ENCODE measurements around the gene CDK6. TPM values are rescaled to one million over a fixed set of nuclear protein-coding genes. Genes with fewer than 3 reads are reported as not detected.

Gene CDK6
- total RNA-seq, 1 experiment from 2014 or later, result 124 TPM

DNA sequence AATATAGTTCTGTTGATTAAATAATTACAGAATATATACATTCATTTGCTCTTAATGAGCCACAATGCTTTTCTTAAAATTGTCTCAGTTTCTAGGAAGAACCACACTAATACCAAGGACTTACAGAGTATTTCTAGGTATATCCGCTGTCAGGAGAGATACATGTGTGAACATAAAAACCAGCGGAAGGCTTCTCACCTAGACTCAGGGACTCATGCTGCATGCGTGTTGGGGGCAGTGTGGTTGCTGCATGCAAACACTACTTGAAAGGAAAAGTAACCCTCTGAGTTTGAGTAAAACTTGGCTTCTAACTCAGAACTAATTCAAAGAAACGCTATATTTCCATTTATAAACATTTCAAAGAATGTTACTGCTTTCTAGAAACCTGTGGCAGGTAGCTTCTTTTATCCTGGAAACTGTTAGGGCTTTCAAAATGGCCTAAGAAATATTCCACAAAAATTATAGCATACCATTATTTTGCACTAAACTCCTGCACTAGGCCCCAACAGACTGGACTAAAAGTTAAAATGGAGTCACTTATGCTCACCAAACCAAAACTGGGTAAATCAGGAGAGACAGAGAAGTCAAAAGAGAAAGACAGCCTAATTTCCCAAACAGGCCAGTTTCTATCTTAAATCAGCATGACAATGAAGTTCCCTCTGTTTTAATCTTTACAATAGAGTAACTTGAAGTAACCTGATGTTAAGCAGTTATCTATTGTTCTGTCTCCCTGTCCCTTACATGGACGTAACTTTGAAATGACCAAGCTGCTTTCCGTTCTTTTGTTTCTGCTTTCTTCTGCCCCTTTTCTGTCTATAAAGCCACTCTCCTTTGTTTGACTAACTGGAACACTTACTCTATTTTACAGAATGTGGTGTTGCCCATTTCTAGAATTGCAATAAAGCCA lies 151.0 kb downstream of the CDK6 start:
- Mint-ChIP-seq H3K4me3 (ENCODE audit: unreplicated experiment) (no peak overlapping the region), H3K27me3 (ENCODE audit: insufficient read depth, unreplicated experiment) (no peaks in the 10 kb centered on the region), H3K36me3 (ENCODE audit: insufficient read depth, unreplicated experiment) (peaks cover 17% of the 10 kb centered on the region), H3K27ac (ENCODE audit: low read depth, unreplicated experiment) (no peak overlapping the region), H3K9me3 (ENCODE audit: unreplicated experiment) (no peaks in the 10 kb centered on the region), H3K4me1 (ENCODE audit: insufficient read depth, unreplicated experiment) (peaks cover 15% of the 10 kb centered on the region)
- TF ChIP-seq, protein P1, sequence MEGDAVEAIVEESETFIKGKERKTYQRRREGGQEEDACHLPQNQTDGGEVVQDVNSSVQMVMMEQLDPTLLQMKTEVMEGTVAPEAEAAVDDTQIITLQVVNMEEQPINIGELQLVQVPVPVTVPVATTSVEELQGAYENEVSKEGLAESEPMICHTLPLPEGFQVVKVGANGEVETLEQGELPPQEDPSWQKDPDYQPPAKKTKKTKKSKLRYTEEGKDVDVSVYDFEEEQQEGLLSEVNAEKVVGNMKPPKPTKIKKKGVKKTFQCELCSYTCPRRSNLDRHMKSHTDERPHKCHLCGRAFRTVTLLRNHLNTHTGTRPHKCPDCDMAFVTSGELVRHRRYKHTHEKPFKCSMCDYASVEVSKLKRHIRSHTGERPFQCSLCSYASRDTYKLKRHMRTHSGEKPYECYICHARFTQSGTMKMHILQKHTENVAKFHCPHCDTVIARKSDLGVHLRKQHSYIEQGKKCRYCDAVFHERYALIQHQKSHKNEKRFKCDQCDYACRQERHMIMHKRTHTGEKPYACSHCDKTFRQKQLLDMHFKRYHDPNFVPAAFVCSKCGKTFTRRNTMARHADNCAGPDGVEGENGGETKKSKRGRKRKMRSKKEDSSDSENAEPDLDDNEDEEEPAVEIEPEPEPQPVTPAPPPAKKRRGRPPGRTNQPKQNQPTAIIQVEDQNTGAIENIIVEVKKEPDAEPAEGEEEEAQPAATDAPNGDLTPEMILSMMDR (IDR thresholded peaks at IDR 0.05; ENCODE audit: unreplicated experiment), result no peak
- DNase-seq (ENCODE audit: unreplicated experiment), result no peak
- no TSS peak for BruUV-seq (replicated peaks)
- CTCF ChIA-PET, result interaction anchor here (0.6 kb wide), 1 partner anchor 353 kb away, joined by 3 read pairs; no protein-coding TSS in a partner anchor
- POLR2A ChIA-PET, result no interaction called here
- intact Hi-C loops (cut with micrococcal nuclease), result no loop called here

DNA sequence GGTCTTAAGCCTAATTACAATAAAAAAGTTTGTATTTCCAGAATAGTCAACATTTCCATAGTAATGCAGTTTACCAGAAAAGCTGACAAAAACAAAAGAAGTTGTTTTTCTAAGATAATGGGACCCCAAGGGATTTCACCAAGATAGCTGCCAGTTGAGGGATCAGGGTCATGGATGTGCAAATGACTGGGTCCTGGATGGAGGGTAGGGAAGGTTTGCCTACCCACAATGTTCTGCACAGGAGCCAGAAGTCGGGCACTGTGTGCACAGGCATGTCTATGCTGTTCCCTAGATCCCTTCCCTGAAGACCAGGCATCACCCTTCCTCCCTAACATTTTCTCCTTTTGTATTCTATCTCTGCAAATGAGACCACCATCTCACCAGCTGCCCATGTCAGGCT lies 152.1 kb downstream of the CDK6 start:
- ChIA-PET POLR2A (interaction anchor here (0.7 to 1.4 kb wide), 2 partner anchors 10 to 130 kb away, joined by 3 to 4 read pairs; no protein-coding TSS in a partner anchor), CTCF (interaction anchor here (0.6 kb wide), 1 partner anchor 121 kb away, joined by 3 read pairs; no protein-coding TSS in a partner anchor)
- intact Hi-C loops (cut with micrococcal nuclease), result no loop called here
- Mint-ChIP-seq H3K27ac (ENCODE audit: low read depth, unreplicated experiment) (no peak overlapping the region), H3K27me3 (ENCODE audit: insufficient read depth, unreplicated experiment) (no peaks in the 10 kb centered on the region), H3K4me3 (ENCODE audit: unreplicated experiment) (no peak overlapping the region), H3K9me3 (ENCODE audit: unreplicated experiment) (no peaks in the 10 kb centered on the region), H3K4me1 (ENCODE audit: insufficient read depth, unreplicated experiment) (peaks cover 15% of the 10 kb centered on the region), H3K36me3 (ENCODE audit: insufficient read depth, unreplicated experiment) (peaks cover 6% of the 10 kb centered on the region)
- BruUV-seq (replicated peaks), result no TSS peak
- DNase-seq (ENCODE audit: unreplicated experiment), result no peak
- TF ChIP-seq, protein P1 (IDR thresholded peaks at IDR 0.05; ENCODE audit: unreplicated experiment), result no peak

DNA sequence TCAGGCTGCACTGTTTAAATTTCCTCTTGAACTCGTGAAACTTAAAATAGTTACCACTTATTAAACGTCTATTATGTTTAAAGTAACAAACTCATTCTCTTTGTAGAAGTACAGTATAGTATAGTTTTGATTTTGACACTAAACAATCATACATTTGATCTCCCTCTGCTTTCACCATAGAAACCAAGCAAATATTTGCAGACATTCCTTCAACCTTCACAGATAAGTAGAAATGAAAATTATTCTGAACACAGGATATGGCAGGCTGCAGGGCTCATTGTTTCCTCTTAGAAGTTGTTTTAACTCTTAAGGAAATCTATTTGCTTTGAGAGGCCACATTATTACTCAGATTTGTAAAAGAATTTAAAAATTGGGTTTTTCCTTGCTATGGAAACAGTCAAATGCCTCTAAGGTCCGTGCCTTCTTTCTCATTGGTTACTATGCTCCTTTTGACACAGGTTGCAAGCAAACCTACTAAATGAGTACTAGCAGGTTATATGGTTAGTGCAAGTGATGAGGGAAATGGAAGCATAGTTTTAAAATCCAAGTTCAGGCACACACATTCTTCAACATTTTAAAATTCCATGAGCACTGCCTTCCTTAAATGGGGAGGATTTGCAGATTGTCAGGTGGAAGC lies 153.4 kb downstream of the CDK6 start:
- no peaks in the 10 kb centered on the region for H3K27me3 Mint-ChIP-seq (ENCODE audit: insufficient read depth, unreplicated experiment)
- H3K27ac Mint-ChIP-seq (ENCODE audit: low read depth, unreplicated experiment), result no peak overlapping the region
- ChIA-PET CTCF (interaction anchor here (0.7 kb wide), 2 partner anchors 24 to 150 kb away, joined by 3 to 4 read pairs; no protein-coding TSS in a partner anchor), POLR2A (interaction anchor here (1.4 kb wide), 1 partner anchor 9 kb away, joined by 3 read pairs; no protein-coding TSS in a partner anchor)
- intact Hi-C loops (cut with micrococcal nuclease), result no loop called here
- no peak overlapping the region for H3K4me3 Mint-ChIP-seq (ENCODE audit: unreplicated experiment)
- TF ChIP-seq, protein P1 (IDR thresholded peaks at IDR 0.05; ENCODE audit: unreplicated experiment), result no peak
- peaks cover 15% of the 10 kb centered on the region for H3K4me1 Mint-ChIP-seq (ENCODE audit: insufficient read depth, unreplicated experiment)
- H3K9me3 Mint-ChIP-seq (ENCODE audit: unreplicated experiment), result no peaks in the 10 kb centered on the region
- H3K36me3 Mint-ChIP-seq (ENCODE audit: insufficient read depth, unreplicated experiment), result peaks cover 6% of the 10 kb centered on the region
- no TSS peak for BruUV-seq (replicated peaks)
- DNase-seq (ENCODE audit: unreplicated experiment), result no peak

DNA sequence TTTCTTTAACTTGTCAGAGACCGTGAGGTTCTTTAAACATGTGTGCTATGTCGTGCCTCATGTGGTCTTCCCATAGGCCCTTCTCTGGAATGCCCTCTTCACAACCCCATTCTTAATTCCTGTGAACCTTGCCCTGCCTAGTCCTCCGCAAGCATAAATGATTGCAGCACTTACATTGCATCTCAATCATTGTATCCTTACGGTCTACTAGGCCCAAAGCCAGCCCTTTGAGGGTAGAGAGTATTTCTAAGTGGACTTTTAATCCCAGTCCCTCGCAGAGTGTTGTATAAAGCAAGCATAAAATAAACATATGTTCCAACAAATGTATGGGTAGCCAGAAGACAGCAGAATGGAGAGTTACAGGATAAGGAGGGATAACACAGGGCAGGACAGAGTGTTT lies 154.0 kb downstream of the CDK6 start:
- TF ChIP-seq, protein P1 (IDR thresholded peaks at IDR 0.05; ENCODE audit: unreplicated experiment), result no peak
- no peak overlapping the region for H3K27ac Mint-ChIP-seq (ENCODE audit: low read depth, unreplicated experiment)
- BruUV-seq (replicated peaks), result no TSS peak
- H3K9me3 Mint-ChIP-seq (ENCODE audit: unreplicated experiment), result no peaks in the 10 kb centered on the region
- no peak overlapping the region for H3K4me3 Mint-ChIP-seq (ENCODE audit: unreplicated experiment)
- no peak for DNase-seq (ENCODE audit: unreplicated experiment)
- CTCF ChIA-PET, result interaction anchor here (0.7 kb wide), 1 partner anchor 57 kb away, joined by 3 read pairs; no protein-coding TSS in a partner anchor
- POLR2A ChIA-PET, result no interaction called here
- intact Hi-C loops (cut with micrococcal nuclease), result no loop called here
- peaks cover 6% of the 10 kb centered on the region for H3K36me3 Mint-ChIP-seq (ENCODE audit: insufficient read depth, unreplicated experiment)
- H3K27me3 Mint-ChIP-seq (ENCODE audit: insufficient read depth, unreplicated experiment), result no peaks in the 10 kb centered on the region
- H3K4me1 Mint-ChIP-seq (ENCODE audit: insufficient read depth, unreplicated experiment), result peaks cover 15% of the 10 kb centered on the region
